Astrocyte of the spinal cord (primary cell): ENCODE results near the gene SF1.

Experiments
- DNase-seq: peaks from one replicate; pipeline ENCODE4 v3.0.0; 2011; ENCODE audit warnings: low read depth, low spot score
- H3K4me3 ChIP-seq: 2 replicates; pipeline ENCODE4 v1.5.1; 2011; ENCODE audit warnings: low read depth, mild to moderate bottlenecking, low read length, moderate library complexity
- in situ Hi-C: cut with HindIII; loops from 2 replicates; pipeline ENCODE4 v1.10.0; 2017; ENCODE audit warnings: low sequenced_read_pairs
- TF ChIP-seq, protein P1 (sequence below): IDR thresholded peaks from 2 replicates; pipeline ENCODE4 v1.5.1; 2012; ENCODE audit warnings: low read depth, mild to moderate bottlenecking, low read length, inconsistent platforms

SF1 gene

DNA sequence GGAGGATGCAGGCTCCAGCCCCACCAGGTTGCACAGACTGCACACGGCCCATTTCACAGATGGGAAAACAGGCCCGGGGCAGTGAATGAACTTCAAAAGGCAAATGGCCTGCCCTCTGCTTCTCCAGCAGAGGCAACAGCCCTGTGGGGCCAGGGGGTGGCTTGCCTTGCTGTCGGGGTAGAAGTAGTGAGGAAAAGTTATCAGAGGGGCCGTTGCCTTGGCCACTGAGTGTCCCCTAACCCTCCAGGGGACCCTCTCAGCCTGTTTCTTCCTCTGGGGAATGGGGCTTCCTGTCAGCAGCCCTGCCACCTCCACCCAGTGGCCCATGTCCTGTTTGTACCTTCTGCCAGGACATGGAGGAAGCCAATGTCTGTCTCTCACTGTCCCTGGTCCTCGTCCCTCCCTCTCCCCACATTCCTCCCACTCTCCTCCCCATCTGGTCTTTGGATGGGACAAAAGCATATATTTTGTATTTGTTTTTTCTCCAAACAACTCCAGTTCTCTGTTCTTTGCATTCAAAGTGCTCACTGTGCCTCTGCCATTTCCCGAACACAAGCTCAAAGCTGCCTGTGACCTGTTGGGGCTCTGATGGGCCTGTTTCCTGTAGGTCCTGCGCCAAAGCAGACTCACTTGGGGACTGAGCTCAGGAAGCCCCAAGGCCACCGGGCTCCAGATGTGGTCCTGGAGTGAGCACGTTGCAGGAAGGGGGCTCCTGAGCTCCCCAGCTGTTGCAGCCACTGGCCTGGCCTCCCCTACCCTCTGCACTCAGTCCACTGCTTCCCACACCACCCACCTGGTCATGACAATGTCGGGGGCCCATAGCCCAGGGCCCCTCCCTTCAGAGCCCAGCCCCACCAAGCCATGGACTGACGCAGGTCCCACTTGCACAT is 15.2 kb upstream of the SF1 start:
- TF ChIP-seq, protein P1, sequence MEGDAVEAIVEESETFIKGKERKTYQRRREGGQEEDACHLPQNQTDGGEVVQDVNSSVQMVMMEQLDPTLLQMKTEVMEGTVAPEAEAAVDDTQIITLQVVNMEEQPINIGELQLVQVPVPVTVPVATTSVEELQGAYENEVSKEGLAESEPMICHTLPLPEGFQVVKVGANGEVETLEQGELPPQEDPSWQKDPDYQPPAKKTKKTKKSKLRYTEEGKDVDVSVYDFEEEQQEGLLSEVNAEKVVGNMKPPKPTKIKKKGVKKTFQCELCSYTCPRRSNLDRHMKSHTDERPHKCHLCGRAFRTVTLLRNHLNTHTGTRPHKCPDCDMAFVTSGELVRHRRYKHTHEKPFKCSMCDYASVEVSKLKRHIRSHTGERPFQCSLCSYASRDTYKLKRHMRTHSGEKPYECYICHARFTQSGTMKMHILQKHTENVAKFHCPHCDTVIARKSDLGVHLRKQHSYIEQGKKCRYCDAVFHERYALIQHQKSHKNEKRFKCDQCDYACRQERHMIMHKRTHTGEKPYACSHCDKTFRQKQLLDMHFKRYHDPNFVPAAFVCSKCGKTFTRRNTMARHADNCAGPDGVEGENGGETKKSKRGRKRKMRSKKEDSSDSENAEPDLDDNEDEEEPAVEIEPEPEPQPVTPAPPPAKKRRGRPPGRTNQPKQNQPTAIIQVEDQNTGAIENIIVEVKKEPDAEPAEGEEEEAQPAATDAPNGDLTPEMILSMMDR = no peak
- in situ Hi-C loops = no loop called here
- no peak overlapping the region for H3K4me3 ChIP-seq
- no peak for DNase-seq

DNA sequence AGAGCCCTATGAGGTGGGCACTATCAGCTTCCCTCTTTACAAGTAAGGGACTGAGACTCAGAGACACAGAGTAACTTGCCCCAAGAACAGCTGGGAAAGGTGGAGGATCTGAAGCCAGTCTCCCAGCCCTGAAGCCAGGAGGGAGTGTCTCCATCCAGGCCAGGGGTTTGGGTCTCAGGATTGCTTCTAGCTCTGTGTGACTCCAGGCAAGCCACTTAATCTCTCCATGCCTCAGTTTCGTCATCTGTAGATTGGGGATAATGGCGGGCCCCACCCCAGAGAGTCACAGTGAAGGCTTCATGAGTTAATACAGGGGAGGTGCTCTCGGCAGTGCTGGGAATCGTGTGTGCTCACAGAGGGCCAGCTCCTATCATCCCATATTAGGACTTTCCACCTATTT is 14.1 kb upstream of the SF1 start:
- TF ChIP-seq, protein P1 = no peak
- DNase-seq = no peak
- H3K4me3 ChIP-seq = no peak overlapping the region
- in situ Hi-C loops = no loop called here

DNA sequence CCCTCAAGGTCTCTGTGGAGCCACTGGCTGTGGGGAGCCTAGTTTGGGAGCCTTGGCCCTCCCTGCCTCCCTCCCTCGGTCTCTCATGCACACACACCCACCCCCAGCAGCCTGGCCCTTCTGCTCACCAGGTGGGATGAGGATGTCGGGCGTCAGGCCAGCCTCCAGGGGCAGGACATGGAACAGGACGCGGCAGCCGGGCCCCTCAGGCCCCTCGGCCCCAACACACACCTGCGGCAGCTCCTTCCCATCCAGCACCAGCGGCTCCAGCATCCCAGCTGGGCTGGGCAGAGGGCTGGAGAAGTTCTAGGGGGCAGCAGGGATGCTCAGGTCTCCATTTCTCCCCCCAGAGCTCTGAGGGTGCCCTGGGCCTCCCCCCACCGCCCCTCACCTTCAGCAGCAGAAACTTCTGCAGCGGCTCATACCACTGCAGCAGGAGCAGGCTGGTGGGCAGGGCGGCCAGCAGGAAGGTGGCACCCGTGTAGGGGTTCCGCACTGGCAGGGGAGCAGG is 13.5 kb upstream of the SF1 start:
- in situ Hi-C loops = no loop called here
- TF ChIP-seq, protein P1 = no peak
- no peak for DNase-seq
- H3K4me3 ChIP-seq = no peak overlapping the region

DNA sequence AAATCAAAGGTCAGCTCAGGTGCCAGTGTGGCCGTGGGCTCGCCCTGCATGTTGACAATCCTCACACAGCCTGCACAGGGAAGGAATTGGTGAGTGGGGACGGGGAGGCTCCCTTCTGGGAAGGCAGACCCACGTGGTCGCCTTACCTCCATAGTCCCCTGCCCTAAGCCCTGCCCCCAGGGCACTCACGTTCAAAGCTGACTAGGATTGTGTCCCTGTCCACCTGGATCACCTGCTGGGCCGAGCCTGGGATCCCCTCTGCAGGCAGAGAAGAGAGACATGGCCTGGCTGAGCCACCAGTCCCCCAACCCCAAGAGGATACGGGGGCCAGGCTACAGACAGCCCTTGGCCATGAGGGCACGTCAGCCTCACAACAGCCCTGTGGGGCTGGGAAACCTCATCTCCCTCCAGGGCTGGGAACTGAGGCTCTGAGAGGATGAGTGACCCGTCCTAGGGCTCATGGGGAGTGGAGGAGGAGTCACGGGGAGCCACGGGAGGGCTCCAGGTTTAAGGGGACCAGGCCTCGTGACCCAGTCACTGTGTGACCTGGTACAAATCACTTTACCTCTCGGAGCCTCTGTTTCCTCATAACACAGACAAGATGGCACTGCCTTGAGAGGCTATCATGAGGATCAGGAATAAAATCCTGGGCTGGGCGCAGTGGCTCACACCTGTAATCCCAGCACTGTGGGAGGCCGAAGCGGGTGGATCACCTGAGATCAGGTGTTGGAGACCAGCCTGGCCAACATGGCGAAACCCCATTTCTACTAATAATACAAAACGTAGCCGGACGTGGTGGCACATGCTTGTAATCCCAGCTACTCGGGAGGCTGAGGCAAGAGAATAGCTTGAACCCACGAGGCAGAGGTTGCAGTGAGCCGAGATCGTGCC is 12.1 kb upstream of the SF1 start:
- no peak overlapping the region for H3K4me3 ChIP-seq
- TF ChIP-seq, protein P1 = no peak
- no peak for DNase-seq
- in situ Hi-C loops = no loop called here

DNA sequence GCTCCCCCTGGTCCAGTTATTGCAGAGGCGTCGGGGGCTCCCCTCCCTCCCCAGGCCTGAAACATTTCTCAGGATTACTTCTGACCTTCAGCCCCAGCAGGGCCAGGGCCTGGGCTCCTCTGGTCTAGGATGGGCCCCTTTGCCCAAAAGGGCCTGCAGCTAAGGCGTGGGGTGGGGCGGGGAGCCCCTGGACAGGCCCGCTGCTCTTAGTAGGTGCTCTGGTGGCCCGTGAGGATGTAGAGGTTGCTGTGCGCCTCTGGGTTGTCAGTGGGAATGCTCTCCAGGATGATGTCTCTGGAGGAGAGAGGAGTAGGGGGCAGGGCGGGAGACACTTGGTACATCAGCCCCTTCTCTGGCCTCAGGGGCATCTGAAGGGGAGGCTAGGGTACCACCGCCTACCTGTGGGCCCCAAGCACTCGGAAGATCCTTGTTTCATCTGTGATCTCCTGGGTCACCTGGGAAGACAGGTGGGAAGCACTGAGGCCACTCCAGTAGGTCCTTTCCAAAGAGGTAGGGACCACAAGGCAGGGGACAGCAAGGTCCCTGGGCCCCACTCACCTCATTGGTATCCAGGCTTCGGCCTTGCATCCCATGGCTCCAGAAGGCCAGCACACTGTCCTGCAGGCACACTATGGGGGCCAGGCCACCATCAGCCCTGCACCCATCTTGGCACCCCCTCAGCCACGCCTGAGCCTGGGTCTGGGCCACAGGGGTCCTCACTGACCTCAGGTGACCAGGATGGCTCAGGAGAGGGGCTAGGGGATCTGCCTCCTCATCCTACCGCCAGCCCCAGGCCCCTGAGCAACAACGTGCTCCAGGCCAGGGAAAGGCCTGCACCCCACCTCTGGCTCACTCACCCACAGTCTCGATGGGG is 11.2 kb upstream of the SF1 start:
- DNase-seq = no peak
- no peak overlapping the region for H3K4me3 ChIP-seq
- in situ Hi-C loops = no loop called here
- TF ChIP-seq, protein P1 = no peak
